PC-3 (cell line): ENCODE results near the gene OR6M1. TPM values are rescaled to one million over a fixed set of nuclear protein-coding genes. Genes with fewer than 3 reads are reported as not detected.

Experiments
- ATAC-seq: fragments of 200-7000 bp; cut with Tn5 transposase; 2 replicates; pipeline ENCODE4 v1.9.1; 2020; ENCODE audit warnings: mild to moderate bottlenecking, moderate library complexity
- BruUV-seq: library from RNA; stranded (reverse); fragments of 400-500 nt; replicated peaks from 2 replicates; lab custom pipeline; 2021; lab: Mats Ljungman, UMichigan
- CTCF ChIA-PET: fragments of 300-600 bp; sonication (Branson Sonifier 250); formaldehyde crosslinking; loops from one replicate; lab custom pipeline; 2022; ENCODE audit warnings: antibody characterized with exemption; lab: Charles Lee
- POLR2A ChIA-PET: fragments of 300-600 bp; sonication (Branson Sonifier 250); formaldehyde crosslinking; loops from one replicate; lab custom pipeline; 2022; ENCODE audit warnings: antibody characterized with exemption; ENCODE audit not compliant: unreplicated experiment; lab: Charles Lee
- DNase-seq: peaks from one replicate; pipeline ENCODE4 v3.0.0-alpha.2; 2015
- H2AFZ ChIP-seq: fragments of 300-600 bp; sonication (generic); 2 replicates; pipeline ENCODE4 v1.6.0; 2016; ENCODE audit warnings: antibody characterized with exemption, low read length
- H3F3A ChIP-seq: fragments of 300-600 bp; sonication (generic); one replicate; pipeline ENCODE4 v1.6.0; 2017; ENCODE audit warnings: antibody characterized with exemption, low read length, control low read depth, mild to moderate bottlenecking; ENCODE audit not compliant: unreplicated experiment
- H3K27ac ChIP-seq: fragments of 300-600 bp; sonication (generic); 2 replicates; pipeline ENCODE4 v1.5.1; 2016; ENCODE audit warnings: mild to moderate bottlenecking, low read length
- H3K27me3 ChIP-seq: fragments of 300-600 bp; sonication (generic); 2 replicates; pipeline ENCODE4 v1.6.1; 2016; ENCODE audit warnings: low read length, mixed read lengths
- H3K36me3 ChIP-seq: fragments of 300-600 bp; sonication (generic); 2 replicates; pipeline ENCODE4 v1.6.1; 2016; ENCODE audit warnings: low read depth, mixed run types, low read length, mixed read lengths
- H3K4me1 ChIP-seq: fragments of 300-600 bp; sonication (generic); 2 replicates; pipeline ENCODE4 v1.5.1; 2016; ENCODE audit warnings: low read length; ENCODE audit not compliant: insufficient read depth
- H3K4me2 ChIP-seq: fragments of 300-600 bp; sonication (generic); 2 replicates; pipeline ENCODE4 v1.6.0; 2016; ENCODE audit warnings: low read length
- H3K4me3 ChIP-seq: fragments of 300-600 bp; sonication (generic); 2 replicates; pipeline ENCODE4 v1.5.1; 2016; ENCODE audit warnings: mild to moderate bottlenecking, low read length, mixed read lengths
- H3K79me2 ChIP-seq: fragments of 300-600 bp; sonication (generic); 2 replicates; pipeline ENCODE4 v1.6.1; 2017; ENCODE audit warnings: low read length, mixed read lengths
- H3K9ac ChIP-seq: fragments of 300-600 bp; sonication (generic); 2 replicates; pipeline ENCODE4 v1.6.0; 2016; ENCODE audit warnings: mild to moderate bottlenecking, low read length
- H3K9me2 ChIP-seq: fragments of 300-600 bp; sonication (generic); replicated peaks from 2 replicates; pipeline ENCODE4 v1.6.1; 2016; ENCODE audit warnings: mixed run types, low read length, mixed read lengths
- H3K9me3 ChIP-seq: fragments of 300-600 bp; sonication (generic); 2 replicates; pipeline ENCODE4 v1.6.1; 2016; ENCODE audit warnings: low read length, mixed read lengths
- H4K20me1 ChIP-seq: fragments of 300-600 bp; sonication (generic); 2 replicates; pipeline ENCODE4 v1.6.1; 2016; ENCODE audit warnings: low read length, mixed read lengths
- EZH2 ChIP-seq: fragments of 300-600 bp; sonication (generic); IDR thresholded peaks from one replicate; pipeline ENCODE4 v1.6.1; 2017; ENCODE audit warnings: antibody characterized with exemption, mild to moderate bottlenecking, low read length; ENCODE audit not compliant: unreplicated experiment
- EZH2phosphoT487 ChIP-seq: fragments of 300-600 bp; sonication (generic); IDR thresholded peaks from 2 replicates; pipeline ENCODE4 v1.6.1; 2018; ENCODE audit warnings: mild to moderate bottlenecking, antibody characterized with exemption, low read length, borderline replicate concordance
- intact Hi-C: fragments of 100-400 bp; cut with micrococcal nuclease; formaldehyde crosslinking; loops from 2 replicates; pipeline ENCODE4 v1.9.0; 2023
- total RNA-seq: library from RNA; depleted of rRNA; stranded (reverse); fragments of >200 nt; gene quantifications from 2 replicates; pipeline ENCODE4 v1.2.3, GENCODE V29; 2014
- TF ChIP-seq, protein P1 (sequence below): fragments of 300-600 bp; sonication (generic); conservative IDR thresholded peaks from 2 replicates; pipeline ENCODE4 v1.5.1; 2017; ENCODE audit warnings: antibody characterized with exemption, low read depth, mild to moderate bottlenecking, low read length

Gene OR6M1
- total RNA-seq, 1 experiment from 2014 or later, result not detected

DNA sequence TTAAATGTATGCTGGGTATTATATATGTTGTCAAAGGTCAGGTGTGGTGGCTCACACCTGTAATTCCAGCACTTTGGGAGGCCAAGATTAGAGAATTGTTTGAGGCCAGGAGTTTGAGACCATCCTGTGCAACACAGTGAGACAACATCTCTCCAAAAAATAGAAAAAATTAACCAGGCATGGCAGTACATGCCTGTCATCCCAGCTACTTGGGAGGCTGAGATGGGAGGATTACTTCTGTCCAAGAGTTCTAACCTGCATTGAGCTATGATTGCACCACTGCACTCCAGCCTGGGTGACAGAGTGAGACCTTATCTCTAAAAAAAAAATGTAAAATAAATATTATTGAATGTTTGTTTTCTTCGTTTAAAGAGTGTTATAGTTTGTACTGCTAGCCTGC lies 40.5 kb downstream of the OR6M1 start:
- ATAC-seq, result no peak
- intact Hi-C loops, result no loop called here
- POLR2A ChIA-PET, result no interaction called here

DNA sequence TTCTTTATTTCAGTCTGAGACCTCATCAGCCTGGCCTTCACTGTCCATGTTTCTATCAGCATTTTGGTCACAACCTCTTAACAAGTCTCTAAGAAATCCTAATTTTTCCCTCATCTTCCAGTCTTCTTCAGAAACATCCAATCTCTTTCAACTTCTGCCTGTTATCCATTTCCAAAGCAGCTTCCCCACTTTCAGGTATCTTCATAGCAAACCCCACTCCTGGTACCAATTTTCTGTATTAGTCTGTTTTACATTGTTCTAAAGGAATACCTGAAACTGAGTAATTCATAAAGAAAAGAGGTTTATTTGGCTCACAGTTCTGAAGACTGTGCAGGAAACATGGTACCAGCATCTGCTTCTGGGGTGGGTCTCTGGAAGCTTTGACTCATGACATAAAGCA lies 43.7 kb downstream of the OR6M1 start:
- no peaks in the 10 kb centered on the region for H3K36me3 ChIP-seq
- no peak for ATAC-seq
- no peak for TF ChIP-seq EZH2phosphoT487
- no peak for TF ChIP-seq EZH2
- TF ChIP-seq, protein P1, sequence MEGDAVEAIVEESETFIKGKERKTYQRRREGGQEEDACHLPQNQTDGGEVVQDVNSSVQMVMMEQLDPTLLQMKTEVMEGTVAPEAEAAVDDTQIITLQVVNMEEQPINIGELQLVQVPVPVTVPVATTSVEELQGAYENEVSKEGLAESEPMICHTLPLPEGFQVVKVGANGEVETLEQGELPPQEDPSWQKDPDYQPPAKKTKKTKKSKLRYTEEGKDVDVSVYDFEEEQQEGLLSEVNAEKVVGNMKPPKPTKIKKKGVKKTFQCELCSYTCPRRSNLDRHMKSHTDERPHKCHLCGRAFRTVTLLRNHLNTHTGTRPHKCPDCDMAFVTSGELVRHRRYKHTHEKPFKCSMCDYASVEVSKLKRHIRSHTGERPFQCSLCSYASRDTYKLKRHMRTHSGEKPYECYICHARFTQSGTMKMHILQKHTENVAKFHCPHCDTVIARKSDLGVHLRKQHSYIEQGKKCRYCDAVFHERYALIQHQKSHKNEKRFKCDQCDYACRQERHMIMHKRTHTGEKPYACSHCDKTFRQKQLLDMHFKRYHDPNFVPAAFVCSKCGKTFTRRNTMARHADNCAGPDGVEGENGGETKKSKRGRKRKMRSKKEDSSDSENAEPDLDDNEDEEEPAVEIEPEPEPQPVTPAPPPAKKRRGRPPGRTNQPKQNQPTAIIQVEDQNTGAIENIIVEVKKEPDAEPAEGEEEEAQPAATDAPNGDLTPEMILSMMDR, result no peak

More for the DNA sequence above, 40.5 kb downstream of the OR6M1 start:
- Histone ChIP-seq H3K9ac (no peak overlapping the region), H3F3A (no peaks in the 10 kb centered on the region), H3K36me3 (no peaks in the 10 kb centered on the region), H3K4me2 (no peak overlapping the region), H2AFZ (no peak overlapping the region), H3K27ac (no peak overlapping the region), H3K9me3 (no peaks in the 10 kb centered on the region; the same call in 1 of the 2 replicates), H3K4me1 (no peaks in the 10 kb centered on the region), H3K27me3 (peaks cover 36% of the 10 kb centered on the region), H3K79me2 (no peaks in the 10 kb centered on the region), H4K20me1 (no peaks in the 10 kb centered on the region), H3K4me3 (no peak overlapping the region), H3K9me2 (no peaks in the 10 kb centered on the region)
- CTCF ChIA-PET, result no interaction called here
- DNase-seq, result no peak
- no peak for TF ChIP-seq EZH2phosphoT487
- TF ChIP-seq, protein P1, result no peak
- TF ChIP-seq EZH2, result no peak
- no TSS peak for BruUV-seq

DNA sequence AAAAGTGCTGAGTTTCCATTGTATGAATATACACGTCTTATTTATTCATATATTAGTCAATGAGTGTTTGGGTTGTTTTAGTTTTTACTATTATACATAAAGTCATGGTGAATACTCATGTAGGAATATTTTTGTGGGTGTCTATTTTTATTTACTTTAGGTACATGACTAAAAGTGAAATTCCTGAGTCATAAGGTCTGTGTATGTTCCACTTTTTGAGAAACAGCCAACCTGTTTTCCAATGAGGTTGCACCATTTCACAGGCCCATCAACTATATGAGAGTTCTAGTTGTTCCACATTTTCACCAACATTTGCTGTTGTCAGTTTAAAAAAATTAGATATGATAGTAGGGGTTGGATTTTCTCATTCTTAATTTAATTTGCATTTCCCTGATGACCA lies 45.3 kb downstream of the OR6M1 start:
- no peak overlapping the region for H3K27ac ChIP-seq
- H3K9me2 ChIP-seq, result no peaks in the 10 kb centered on the region
- no peaks in the 10 kb centered on the region for H3F3A ChIP-seq
- H3K9me3 ChIP-seq, result no peaks in the 10 kb centered on the region; the same call in 1 of the 2 replicates
- no peak overlapping the region for H3K4me2 ChIP-seq
- H4K20me1 ChIP-seq, result no peaks in the 10 kb centered on the region
- CTCF ChIA-PET, result no interaction called here
- peaks cover 46% of the 10 kb centered on the region for H3K27me3 ChIP-seq
- TF ChIP-seq, protein P1, result no peak
- no peak for TF ChIP-seq EZH2
- no peak for TF ChIP-seq EZH2phosphoT487
- POLR2A ChIA-PET, result no interaction called here
- no peak for DNase-seq
- H3K9ac ChIP-seq, result no peak overlapping the region
- no TSS peak for BruUV-seq
- H2AFZ ChIP-seq, result no peak overlapping the region
- intact Hi-C loops, result no loop called here
- H3K36me3 ChIP-seq, result no peaks in the 10 kb centered on the region
- no peak for ATAC-seq
- no peaks in the 10 kb centered on the region for H3K79me2 ChIP-seq
- H3K4me1 ChIP-seq, result no peaks in the 10 kb centered on the region
- no peak overlapping the region for H3K4me3 ChIP-seq

More for the DNA sequence above, 43.7 kb downstream of the OR6M1 start:
- Histone ChIP-seq H3K4me2 (no peak overlapping the region), H3F3A (no peaks in the 10 kb centered on the region), H3K79me2 (no peaks in the 10 kb centered on the region), H3K9me3 (no peaks in the 10 kb centered on the region; the same call in 1 of the 2 replicates), H3K4me1 (no peaks in the 10 kb centered on the region), H3K27me3 (peaks cover 42% of the 10 kb centered on the region), H3K27ac (no peak overlapping the region), H3K9ac (no peak overlapping the region), H4K20me1 (no peaks in the 10 kb centered on the region), H2AFZ (no peak overlapping the region), H3K4me3 (no peak overlapping the region), H3K9me2 (no peaks in the 10 kb centered on the region)
- intact Hi-C loops, result no loop called here
- ChIA-PET POLR2A (no interaction called here), CTCF (no interaction called here)
- DNase-seq, result no peak
- no TSS peak for BruUV-seq
